HG03565 (cell line): ENCODE measurements around the gene MRAS.

ENCODE experiments used
- ATAC-seq: cut with Tn5 transposase; IDR thresholded peaks from one replicate; pipeline ENCODE4 v1.9.1; 2021; ENCODE audit warnings: mild to moderate bottlenecking, moderate library complexity; ENCODE audit not compliant: unreplicated experiment

The MRAS gene

DNA sequence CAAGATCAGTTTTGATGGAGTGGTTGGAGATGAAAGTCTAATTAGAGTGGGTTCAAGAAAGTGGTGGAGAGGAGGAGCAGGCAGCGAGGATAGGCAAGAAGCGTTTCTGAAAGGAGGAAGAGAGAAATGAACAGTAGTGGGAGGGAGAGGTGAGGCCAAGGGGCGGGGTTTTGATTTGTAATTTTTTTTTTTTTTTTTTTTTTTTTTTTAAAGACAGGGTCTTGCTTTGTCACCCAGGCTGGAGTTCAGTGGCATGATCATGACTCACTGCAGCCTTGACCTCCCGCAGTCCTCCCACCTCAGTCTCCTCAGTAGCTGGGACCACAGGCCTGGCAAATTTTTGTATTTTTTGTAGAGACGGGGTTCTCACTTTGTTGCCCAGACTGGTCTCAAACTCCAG is 36.6 kb downstream of the MRAS start:
- no peak for ATAC-seq

DNA sequence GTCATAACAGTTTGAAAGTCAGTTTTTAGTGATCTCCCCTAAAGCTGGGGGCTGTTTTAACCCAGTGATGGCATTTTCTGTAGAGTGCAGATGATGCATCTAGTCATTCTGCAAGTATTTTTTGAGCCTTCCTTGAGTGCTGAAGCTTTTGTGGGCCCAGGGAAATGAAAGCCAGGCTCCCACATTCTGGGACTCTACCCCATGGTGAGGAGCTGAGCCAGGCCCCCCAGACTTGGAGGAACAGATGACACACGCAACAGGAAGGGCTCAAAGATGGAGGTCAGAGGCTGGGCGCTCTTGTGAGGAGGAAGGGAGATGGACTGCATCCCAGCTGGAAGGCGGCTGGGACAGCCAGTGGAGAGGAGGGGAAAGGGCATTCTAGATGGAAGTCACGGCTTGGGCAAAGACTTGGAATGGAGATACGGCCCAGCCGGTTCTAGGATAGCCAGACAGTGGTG is 40.8 kb downstream of the MRAS start:
- no peak for ATAC-seq

DNA sequence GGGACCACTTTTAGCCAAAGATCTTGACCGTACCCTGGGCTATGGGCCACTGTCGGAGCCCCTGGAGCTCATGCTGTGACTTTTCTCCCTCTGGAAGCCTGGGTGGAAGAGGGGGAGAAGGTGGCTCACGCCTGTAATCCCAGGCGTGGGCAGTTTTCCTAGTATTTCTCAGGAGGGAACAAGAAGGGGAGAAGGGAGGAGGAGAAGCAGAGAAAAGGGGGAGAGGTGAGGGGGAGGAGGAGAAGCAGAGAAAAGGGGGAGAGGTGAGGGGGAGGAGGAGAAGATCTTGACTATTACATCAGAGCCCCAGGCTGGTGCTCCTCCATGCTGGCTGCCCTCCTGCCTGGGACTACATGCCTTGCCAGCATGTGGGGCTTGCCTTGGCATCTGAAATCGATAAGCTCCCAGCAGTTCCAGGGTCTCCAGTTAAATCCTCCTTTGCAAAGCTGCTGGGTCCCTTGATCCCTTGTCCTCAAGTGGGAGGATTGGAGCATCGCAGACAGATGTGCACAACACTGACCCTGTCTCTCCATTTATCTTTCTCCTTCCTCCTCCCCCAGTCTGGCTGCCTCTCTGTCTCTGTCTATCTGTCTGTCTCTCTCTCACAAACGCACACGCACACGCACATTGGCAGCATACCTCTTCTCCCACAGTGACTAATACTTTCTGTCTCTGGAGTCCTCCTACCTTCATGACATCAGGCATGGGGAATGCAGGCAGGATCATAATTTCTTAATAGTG is 41.6 kb downstream of the MRAS start:
- no peak for ATAC-seq

GRCh38 chr3:138390582-138390932 is 42.2 kb downstream of the MRAS start:
- ATAC-seq: no peak

GRCh38 chr3:138394156-138394555 is 45.8 kb downstream of the MRAS start:
- ATAC-seq: no peak

GRCh38 chr3:138394686-138395085 is 46.3 kb downstream of the MRAS start:
- ATAC-seq: no peak

DNA sequence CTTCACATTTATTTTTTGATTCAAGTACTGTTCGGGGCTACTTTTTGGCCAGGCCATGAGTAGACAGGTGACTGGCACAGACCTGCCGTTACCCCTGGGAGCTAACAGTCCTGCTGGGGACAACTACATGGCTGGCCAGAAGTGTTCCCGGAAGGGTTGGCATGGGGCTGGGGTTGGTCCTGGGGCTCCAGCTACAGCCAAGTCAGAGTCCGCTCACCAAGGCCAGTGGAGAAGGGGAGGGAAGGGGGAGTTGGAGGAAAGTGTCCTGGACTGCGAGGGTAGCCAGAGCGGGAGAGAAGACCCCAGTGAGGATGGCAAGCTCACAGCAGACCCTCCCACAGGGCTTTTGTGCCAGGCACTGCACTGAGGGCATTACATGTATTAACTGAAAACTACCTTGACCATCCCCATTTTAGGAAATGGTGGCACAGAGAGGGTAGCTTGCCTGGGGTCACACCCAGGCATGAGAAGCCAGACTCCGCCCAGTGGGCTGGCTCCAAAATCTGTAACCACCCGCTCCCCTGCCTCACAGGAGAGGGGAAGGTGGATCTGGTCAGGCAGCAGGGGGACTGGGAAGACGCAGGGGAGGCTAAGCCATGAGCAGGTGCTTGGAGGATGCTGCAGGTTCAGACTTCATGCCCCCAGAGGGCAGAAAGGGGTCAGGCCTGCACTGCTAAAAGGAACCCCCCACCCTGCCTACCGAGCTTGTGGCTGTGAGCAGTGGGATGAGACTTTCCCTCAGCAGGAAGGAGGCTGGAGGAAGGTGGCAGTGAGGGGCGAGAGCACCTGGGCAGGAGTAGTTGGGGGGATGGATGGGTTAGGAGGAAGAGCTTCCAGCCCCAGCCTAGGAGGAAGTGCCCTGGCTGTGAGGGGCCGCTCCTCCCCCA is 47.7 kb downstream of the MRAS start:
- ATAC-seq: no peak

DNA sequence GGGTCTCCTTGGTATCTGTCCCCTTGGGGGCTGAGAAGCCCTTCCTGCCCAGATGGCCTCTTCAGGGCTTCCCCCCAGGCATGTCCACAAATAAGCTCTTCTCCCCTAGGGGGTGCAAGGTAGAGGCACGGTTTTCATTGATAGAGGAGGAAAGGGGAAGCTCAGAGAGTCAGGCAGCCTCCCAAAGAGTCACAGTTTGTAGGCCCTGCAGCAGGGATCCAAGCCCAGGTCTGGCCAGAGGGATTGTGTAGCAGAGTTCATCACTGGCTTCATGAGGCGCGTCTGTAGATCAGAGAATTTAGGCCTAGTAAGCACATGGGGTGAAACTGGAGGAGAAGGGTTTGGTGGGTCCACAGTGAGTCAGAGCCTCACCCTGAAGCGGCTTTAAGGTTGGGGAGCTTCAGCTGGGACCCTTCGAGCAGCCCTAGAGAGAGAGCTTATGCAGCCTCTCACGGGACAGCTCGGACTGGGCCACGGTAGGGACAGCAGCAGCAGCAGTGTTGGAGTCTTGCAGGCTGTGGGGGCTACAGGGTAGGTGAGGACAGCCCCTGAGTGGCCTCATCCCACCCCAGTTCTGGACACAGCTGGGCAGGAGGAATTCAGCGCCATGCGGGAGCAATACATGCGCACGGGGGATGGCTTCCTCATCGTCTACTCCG is 48.5 kb downstream of the MRAS start:
- no peak for ATAC-seq

GRCh38 chr3:138397983-138398382 is 49.6 kb downstream of the MRAS start:
- no peak for ATAC-seq

- no peak for ATAC-seq
Measured at GRCh38 chr3:138398791-138399575, 50.6 kb downstream of the MRAS start.

DNA sequence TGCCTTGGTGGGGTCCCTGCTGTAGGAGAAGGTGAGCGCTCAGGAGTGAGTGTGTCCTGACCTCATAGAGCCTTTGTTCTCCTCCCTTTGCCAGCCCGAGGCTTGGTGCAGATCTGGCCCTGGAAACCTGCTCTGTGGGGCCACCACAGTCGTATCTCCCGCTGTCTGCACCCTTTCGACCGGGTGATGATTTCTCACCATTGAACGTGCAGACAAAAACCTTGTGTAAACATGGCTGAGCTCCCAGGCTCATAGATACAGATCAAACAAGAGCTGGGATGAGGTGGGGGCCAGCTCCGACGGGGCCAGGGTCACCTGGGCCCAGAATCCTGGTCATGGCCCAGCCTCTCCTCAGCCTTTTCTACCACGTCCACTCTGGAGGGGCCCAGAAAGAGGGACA is 51.4 kb downstream of the MRAS start:
- ATAC-seq: no peak

GRCh38 chr3:138400651-138401070 is 52.3 kb downstream of the MRAS start:
- ATAC-seq: no peak

DNA sequence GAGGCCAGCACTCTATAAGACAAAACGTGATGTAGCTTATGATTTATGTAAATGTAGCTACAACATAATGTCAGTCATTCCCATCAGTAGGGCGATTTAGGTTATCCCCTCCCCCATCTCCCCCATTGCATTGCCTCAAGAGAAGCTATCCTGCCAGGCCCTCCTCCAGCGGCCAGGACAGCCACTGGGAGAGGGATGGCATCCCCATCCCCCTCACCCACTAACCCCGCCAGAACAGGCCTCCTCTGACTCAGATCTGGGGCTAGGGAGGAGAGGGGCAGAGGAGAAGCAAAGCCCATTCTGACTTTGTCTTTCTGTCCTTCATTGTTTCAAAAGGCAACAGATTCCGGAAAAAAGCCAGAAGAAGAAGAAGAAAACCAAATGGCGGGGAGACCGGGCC is 53.5 kb downstream of the MRAS start:
- no peak for ATAC-seq

DNA sequence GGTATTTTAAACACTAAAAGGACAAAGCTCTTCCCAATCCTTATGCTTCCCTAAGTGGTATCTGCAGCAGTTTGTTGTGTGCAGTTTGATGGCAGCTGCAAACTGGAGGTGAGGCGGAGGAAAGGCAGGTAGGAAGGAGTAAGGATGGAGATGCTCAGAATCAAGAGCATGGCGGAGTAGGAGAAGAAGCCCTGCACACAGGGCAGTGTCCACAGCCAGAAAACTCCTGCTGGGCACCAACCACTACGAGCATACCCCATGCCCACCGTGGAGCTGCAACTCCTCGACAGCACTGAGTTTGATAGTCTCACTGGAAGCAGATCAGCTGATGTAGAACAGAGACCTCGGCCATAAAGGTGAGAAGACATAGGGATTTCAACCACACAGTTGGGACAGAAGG is 55.7 kb downstream of the MRAS start:
- no peak for ATAC-seq

DNA sequence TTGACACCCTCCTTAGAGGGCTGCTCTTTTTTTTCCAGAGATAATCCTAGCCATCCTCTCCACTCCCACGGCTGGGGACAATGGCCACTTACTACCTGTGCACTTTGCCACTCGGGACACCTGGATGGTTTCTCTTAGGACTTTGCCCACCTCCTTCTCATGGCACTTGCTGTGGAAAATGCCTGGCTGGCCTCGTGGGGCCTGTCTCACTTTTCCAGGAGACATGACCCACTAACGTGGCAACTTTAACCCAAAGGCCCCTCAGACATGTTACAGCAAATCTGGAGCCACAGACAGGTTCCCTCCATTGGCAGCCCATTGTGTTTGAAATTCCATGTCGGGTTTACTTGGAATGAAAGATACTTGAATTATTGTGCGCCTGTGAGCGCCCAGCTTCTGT is 56.6 kb downstream of the MRAS start:
- no peak for ATAC-seq

- no peak for ATAC-seq
Measured at GRCh38 chr3:138405486-138405885, 57.1 kb downstream of the MRAS start.

GRCh38 chr3:138406606-138407005 is 58.2 kb downstream of the MRAS start:
- ATAC-seq: no peak

GRCh38 chr3:138407236-138407907 is 59.0 kb downstream of the MRAS start:
- no peak for ATAC-seq

DNA sequence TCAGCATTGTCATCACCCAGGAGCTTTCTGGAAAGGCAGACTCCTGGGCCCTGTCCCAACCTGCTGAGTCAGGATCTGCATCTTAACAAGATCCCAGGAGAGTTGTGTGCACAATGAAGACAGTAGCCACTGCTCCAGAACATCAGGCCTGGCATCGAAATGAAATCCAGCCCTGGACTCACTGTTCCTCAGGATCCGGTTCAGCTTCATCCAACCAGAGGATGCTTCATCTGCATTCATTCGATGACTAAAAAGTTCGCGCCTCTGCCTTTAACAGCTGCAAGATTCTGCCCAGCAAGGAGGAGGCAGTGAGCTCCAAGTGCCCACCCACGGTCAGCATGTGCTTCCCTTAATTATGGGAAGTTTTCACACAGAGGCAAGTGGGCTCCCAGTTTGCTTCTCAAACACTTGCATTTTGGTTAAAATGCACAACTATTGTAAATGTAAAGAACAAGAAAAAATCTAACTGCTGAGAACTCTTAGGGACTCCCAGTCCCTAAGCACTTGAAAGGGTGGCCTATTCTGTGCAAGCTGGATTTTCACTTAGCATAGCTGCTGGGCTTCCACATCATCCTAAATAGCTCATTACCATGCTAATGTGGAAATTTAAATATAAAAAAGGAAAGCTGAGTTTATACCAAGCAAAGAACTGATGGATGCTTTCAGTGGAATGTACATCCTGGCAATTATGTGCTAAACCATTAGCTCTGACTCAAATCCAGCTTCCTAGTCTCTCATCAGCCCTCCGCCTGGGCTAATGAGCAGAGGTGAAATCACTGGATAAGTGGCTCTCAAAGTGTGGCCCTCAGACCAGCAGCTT is 60.6 kb downstream of the MRAS start:
- ATAC-seq: no peak
